ENCODE measurements around the gene CYB5R2. TPM values are rescaled to one million over a fixed set of nuclear protein-coding genes. Genes with fewer than 3 reads are reported as not detected.

CYB5R2 gene
- total and polyA plus RNA-seq, 2 donors (not counting 1 experiment from before 2014, with no cell fraction given): 1.4 to 4.8 TPM

DNA sequence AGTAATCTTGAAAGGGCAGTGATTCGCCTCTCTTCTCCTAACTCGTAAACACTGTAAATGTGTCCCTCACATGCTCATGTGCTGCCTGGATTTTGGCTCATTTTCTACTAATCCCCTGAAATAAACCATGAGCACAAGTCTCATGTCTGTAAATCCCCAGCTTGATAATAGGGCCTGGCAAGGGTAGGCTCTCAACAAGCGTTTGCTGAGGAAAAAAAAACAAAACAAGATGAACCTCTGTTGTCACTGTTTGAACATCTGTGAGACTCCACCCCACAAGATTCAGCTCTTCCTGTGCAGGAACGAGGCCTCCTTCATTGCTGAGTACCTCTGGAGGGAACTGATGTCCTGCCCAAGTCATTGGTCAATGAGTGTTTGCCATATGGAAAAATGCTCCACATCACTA is 4.5 kb upstream of the CYB5R2 start:
- CTCF ChIA-PET: interaction anchor here (1.0 to 2.6 kb wide), 6 partner anchors 9 to 21 kb away, joined by 3 to 13 read pairs (median 4); no protein-coding TSS in a partner anchor
- intact Hi-C loops (cut with micrococcal nuclease): no loop called here
- H3K27me3 Mint-ChIP-seq: peaks cover 50% of the 10 kb centered on the region

DNA sequence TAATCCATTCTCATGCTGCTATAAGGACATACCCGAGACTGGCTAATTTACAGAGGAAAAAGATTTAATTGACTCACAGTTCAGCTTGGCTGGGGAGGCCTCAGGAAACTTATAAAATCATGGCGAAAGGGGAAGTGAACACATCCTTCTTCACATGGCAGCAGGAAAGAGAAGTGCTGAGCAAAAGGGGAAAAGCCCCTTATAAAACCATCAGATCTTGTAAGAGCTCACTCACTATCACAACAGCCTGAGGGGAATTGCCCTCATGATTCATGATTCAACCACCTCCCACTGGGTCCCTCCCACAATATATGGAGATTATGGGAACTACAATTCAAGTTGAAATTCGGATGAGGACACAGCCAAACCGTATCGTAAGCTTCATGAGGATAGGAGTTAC is 3.8 kb upstream of the CYB5R2 start:
- Histone ChIP-seq H3K4me2 (replicated peaks; ENCODE audit: low read depth, low read length, poor library complexity, severe bottlenecking) (no peak overlapping the region), H2AFZ (ENCODE audit: insufficient read depth, low read depth, low read length, poor library complexity, severe bottlenecking) (no peak overlapping the region), H3K4me1 (ENCODE audit: control insufficient read depth in 2 of 2, insufficient read depth in 2 of 2, low read length in 2 of 2) (peaks cover 17 to 22% of the 10 kb centered on the region in 2 donors), H3K9ac (ENCODE audit: low read length) (no peak overlapping the region), H3K36me3 (replicated peaks in 1 of 2; ENCODE audit: control extremely low read depth in 1 of 2, control insufficient read depth in 1 of 2, extremely low read depth in 1 of 2, insufficient read depth in 2 of 2, low read length in 1 of 2) (no peaks in the 10 kb centered on the region), H3K4me3 (ENCODE audit: control extremely low read depth in 1 of 5, extremely low read depth in 1 of 5, insufficient read depth in 1 of 5, low read depth in 2 of 5, low read length in 4 of 5) (no peak overlapping the region), H4K20me1 (ENCODE audit: control insufficient read depth, insufficient read depth, low read length, poor library complexity, severe bottlenecking) (no peaks in the 10 kb centered on the region), H3K9me3 (ENCODE audit: control extremely low read depth in 1 of 3, control insufficient read depth in 2 of 3, insufficient read depth in 1 of 3, low read length in 2 of 3) (peaks cover 0 to 5% (median 3%) of the 10 kb centered on the region in 3 donors), H3K79me2 (ENCODE audit: control insufficient read depth, insufficient read depth, low read length) (no peaks in the 10 kb centered on the region), H3K27me3 (replicated peaks in 1 of 4; ENCODE audit: control extremely low read depth in 1 of 4, control insufficient read depth in 3 of 4, insufficient read depth in 4 of 4, low read length in 3 of 4) (peaks cover 0 to 49% (median 20%) of the 10 kb centered on the region in 4 experiments), H3K27ac (ENCODE audit: low read length in 2 of 2) (no peak overlapping the region)
- Mint-ChIP-seq H3K4me1 (peaks cover 22% of the 10 kb centered on the region), H3K4me3 (no peak overlapping the region), H3K27me3 (peaks cover 50% of the 10 kb centered on the region), H3K27ac (no peak overlapping the region), H3K9me3 (ENCODE audit: insufficient read depth) (peaks cover 1% of the 10 kb centered on the region)
- ATAC-seq (ENCODE audit: low read depth) (no peak), DNase-seq (no peak)
- no CpG with 5 or more reads among the region's 5 CpGs for WGBS (ENCODE audit: insufficient coverage)
- no peak for TF ChIP-seq EZH2 (IDR thresholded peaks at IDR 0.05; ENCODE audit: borderline replicate concordance, insufficient read depth, low read depth, low read length, poor library complexity, severe bottlenecking)
- no peak for TF ChIP-seq CTCF (IDR thresholded peaks at IDR 0.05)
- intact Hi-C loops (cut with micrococcal nuclease): no loop called here
- ChIA-PET POLR2A (no interaction called here), CTCF (interaction anchor here (1.0 to 2.6 kb wide), 5 partner anchors 8 to 18 kb away, joined by 3 to 13 read pairs (median 4); no protein-coding TSS in a partner anchor)

More for the DNA sequence above, 4.5 kb upstream of the CYB5R2 start:
- Mint-ChIP-seq H3K27ac (no peak overlapping the region), H3K4me1 (peaks cover 15% of the 10 kb centered on the region), H3K9me3 (ENCODE audit: insufficient read depth) (peaks cover 1% of the 10 kb centered on the region), H3K4me3 (no peak overlapping the region)
- POLR2A ChIA-PET: no interaction called here
- H3K9me3 ChIP-seq (ENCODE audit: control extremely low read depth in 1 of 3, control insufficient read depth in 2 of 3, insufficient read depth in 1 of 3, low read length in 2 of 3): peaks cover 0 to 5% (median 3%) of the 10 kb centered on the region in 3 donors
- DNase-seq (no peak), ATAC-seq (ENCODE audit: low read depth) (no peak)
- H3K27me3 ChIP-seq (replicated peaks in 1 of 4; ENCODE audit: control extremely low read depth in 1 of 4, control insufficient read depth in 3 of 4, insufficient read depth in 4 of 4, low read length in 3 of 4): peaks cover 0 to 43% (median 20%) of the 10 kb centered on the region in 4 experiments
- no peaks in the 10 kb centered on the region for H3K79me2 ChIP-seq (ENCODE audit: control insufficient read depth, insufficient read depth, low read length)
- TF ChIP-seq EZH2 (IDR thresholded peaks at IDR 0.05; ENCODE audit: borderline replicate concordance, insufficient read depth, low read depth, low read length, poor library complexity, severe bottlenecking): no peak
- no peak for TF ChIP-seq CTCF (IDR thresholded peaks at IDR 0.05)
- H3K9ac ChIP-seq (ENCODE audit: low read length): no peak overlapping the region
- no peaks in the 10 kb centered on the region for H4K20me1 ChIP-seq (ENCODE audit: control insufficient read depth, insufficient read depth, low read length, poor library complexity, severe bottlenecking)
- H3K36me3 ChIP-seq (replicated peaks in 1 of 2; ENCODE audit: control extremely low read depth in 1 of 2, control insufficient read depth in 1 of 2, extremely low read depth in 1 of 2, insufficient read depth in 2 of 2, low read length in 1 of 2): no peaks in the 10 kb centered on the region
- peaks cover 10 to 17% of the 10 kb centered on the region in 2 donors for H3K4me1 ChIP-seq (ENCODE audit: control insufficient read depth in 2 of 2, insufficient read depth in 2 of 2, low read length in 2 of 2)
- 52% methylated on average over 4 of the region's 4 CpGs for WGBS (ENCODE audit: insufficient coverage)
- H3K4me2 ChIP-seq (replicated peaks; ENCODE audit: low read depth, low read length, poor library complexity, severe bottlenecking): no peak overlapping the region
- H3K4me3 ChIP-seq (ENCODE audit: control extremely low read depth in 1 of 5, extremely low read depth in 1 of 5, insufficient read depth in 1 of 5, low read depth in 2 of 5, low read length in 4 of 5): no peak overlapping the region
- no peak overlapping the region for H3K27ac ChIP-seq (ENCODE audit: low read length in 2 of 2)
- no peak overlapping the region for H2AFZ ChIP-seq (ENCODE audit: insufficient read depth, low read depth, low read length, poor library complexity, severe bottlenecking)
